Endodermal cell (in vitro differentiated cells): ENCODE data around the gene LMOD2. TPM values are rescaled to one million over a fixed set of nuclear protein-coding genes. Genes with fewer than 3 reads are reported as not detected.

ENCODE experiments used
- DNase-seq: peaks from one replicate; pipeline ENCODE4 v3.0.0-alpha.2; 2017
- H3K27ac ChIP-seq: 2 replicates; pipeline ENCODE4 v1.5.1; 2013; ENCODE audit warnings: mild to moderate bottlenecking, low read depth, low read length, moderate library complexity
- H3K27me3 ChIP-seq: 2 replicates; pipeline ENCODE4 v1.6.1; 2013; ENCODE audit warnings: mild to moderate bottlenecking, low read length, moderate library complexity; ENCODE audit not compliant: insufficient read depth, control insufficient read depth, poor library complexity, severe bottlenecking
- H3K36me3 ChIP-seq: 2 replicates; pipeline ENCODE4 v1.7.0; 2013; ENCODE audit warnings: mild to moderate bottlenecking, low read length, moderate library complexity; ENCODE audit not compliant: control insufficient read depth, insufficient read depth
- H3K4me1 ChIP-seq: one replicate; pipeline ENCODE4 v1.7.0; 2013; ENCODE audit warnings: low read length; ENCODE audit not compliant: control insufficient read depth, insufficient read depth
- H3K4me3 ChIP-seq: 2 replicates; pipeline ENCODE4 v1.5.1; 2013; ENCODE audit warnings: mild to moderate bottlenecking, low read length, moderate library complexity
- H3K9ac ChIP-seq: 2 replicates; pipeline ENCODE4 v1.6.1; 2013; ENCODE audit warnings: mild to moderate bottlenecking, low read length, moderate library complexity; ENCODE audit not compliant: poor library complexity, severe bottlenecking; ENCODE audit errors: extremely low read depth
- H3K9me3 ChIP-seq: 2 replicates; pipeline ENCODE4 v1.6.1; 2013; ENCODE audit warnings: mild to moderate bottlenecking, low read length, moderate library complexity; ENCODE audit not compliant: control insufficient read depth
- H3K27ac Mint-ChIP-seq: 2 replicates; pipeline ENCODE4 v1.8.0; 2020; ENCODE audit warnings: mixed read lengths
- H3K27me3 Mint-ChIP-seq: 2 replicates; pipeline ENCODE4 v1.8.0; 2021; ENCODE audit warnings: mild to moderate bottlenecking, mixed read lengths; ENCODE audit not compliant: insufficient read depth
- H3K36me3 Mint-ChIP-seq: 2 replicates; pipeline ENCODE4 v1.8.0; 2020; ENCODE audit warnings: low read depth, mixed read lengths
- H3K4me1 Mint-ChIP-seq: 2 replicates; pipeline ENCODE4 v1.8.0; 2020; ENCODE audit warnings: mixed read lengths
- H3K4me3 Mint-ChIP-seq: 2 replicates; pipeline ENCODE4 v1.8.0; 2020; ENCODE audit warnings: mild to moderate bottlenecking, moderate library complexity, mixed read lengths
- H3K9me3 Mint-ChIP-seq: 2 replicates; pipeline ENCODE4 v1.8.0; 2020; ENCODE audit warnings: mild to moderate bottlenecking, mixed read lengths
- CTCF ChIP-seq: fragments of 200-600 bp; sonication (generic); conservative IDR thresholded peaks from 2 replicates; pipeline ENCODE4 v1.5.0; 2021; ENCODE audit warnings: antibody characterized with exemption, mild to moderate bottlenecking
- WGBS, 2 experiments: methylation state at CpG; one replicate each; pipeline versions ENCODE4 v1.1.5 to v1.1.7; 2013; ENCODE audit warnings: missing lambda C conversion rate in 2 of 2, mixed read lengths in 1 of 2; ENCODE audit not compliant: insufficient coverage in 1 of 2, insufficient read length in 1 of 2; 5-methylcytosine and 5-hydroxymethylcytosine counted together
- total RNA-seq, 2 donors: library from RNA; stranded (reverse); fragmentation: NEBNext Ultra II Directional in 1 of 2; extraction: Animal tissue kit (Norgen Biotek cat#: 25700) in 1 of 2; gene quantifications; 2 replicates in 1 of 2; 3 replicates in 1 of 2; pipeline ENCODE4 v1.2.1, GENCODE V29; 2021

Gene LMOD2
- total RNA-seq, 2 donors from 2014 or later = not detected

- Histone ChIP-seq H3K27me3 (no peaks in the 10 kb centered on the region), H3K27ac (no peak overlapping the region), H3K9me3 (no peaks in the 10 kb centered on the region), H3K4me1 (peaks cover 5% of the 10 kb centered on the region), H3K36me3 (no peaks in the 10 kb centered on the region), H3K9ac (no peak overlapping the region), H3K4me3 (no peak overlapping the region)
- no peak for DNase-seq
- Mint-ChIP-seq H3K27me3 (no peaks in the 10 kb centered on the region), H3K4me3 (no peak overlapping the region), H3K36me3 (no peaks in the 10 kb centered on the region), H3K27ac (no peak overlapping the region), H3K4me1 (peaks cover 46% of the 10 kb centered on the region), H3K9me3 (no peaks in the 10 kb centered on the region)
- TF ChIP-seq CTCF = no peak
Measured at GRCh38 chr7:123640583-123640982, 15.1 kb upstream of the LMOD2 start.

GRCh38 chr7:123641901-123642300 lies 13.8 kb upstream of the LMOD2 start:
- H3K9me3 Mint-ChIP-seq = no peaks in the 10 kb centered on the region
- H3K9ac ChIP-seq = no peak overlapping the region
- H3K9me3 ChIP-seq = no peaks in the 10 kb centered on the region
- no peak for DNase-seq
- no peak overlapping the region for H3K27ac Mint-ChIP-seq
- no peak overlapping the region for H3K27ac ChIP-seq
- no peak for TF ChIP-seq CTCF
- no peak overlapping the region for H3K4me3 ChIP-seq
- H3K27me3 Mint-ChIP-seq = no peaks in the 10 kb centered on the region
- no peaks in the 10 kb centered on the region for H3K36me3 Mint-ChIP-seq
- 84 to 100% methylated on average over 4 to 5 of the region's 5 CpGs for WGBS, 2 experiments
- peaks cover 42% of the 10 kb centered on the region for H3K4me1 Mint-ChIP-seq
- H3K4me1 ChIP-seq = peaks cover 5% of the 10 kb centered on the region
- H3K27me3 ChIP-seq = no peaks in the 10 kb centered on the region
- no peak overlapping the region for H3K4me3 Mint-ChIP-seq
- no peaks in the 10 kb centered on the region for H3K36me3 ChIP-seq

- no peaks in the 10 kb centered on the region for H3K27me3 Mint-ChIP-seq
- Histone ChIP-seq H3K27me3 (no peaks in the 10 kb centered on the region), H3K36me3 (no peaks in the 10 kb centered on the region), H3K9me3 (no peaks in the 10 kb centered on the region), H3K4me1 (peaks cover 7% of the 10 kb centered on the region), H3K4me3 (peak overlapping the region; percentile 3), H3K27ac (peak overlapping the region; percentile 93), H3K9ac (no peak overlapping the region)
- H3K36me3 Mint-ChIP-seq = no peaks in the 10 kb centered on the region
- H3K4me1 Mint-ChIP-seq = peaks cover 31% of the 10 kb centered on the region
- no peak for TF ChIP-seq CTCF
- 33 to 36% methylated on average over 1 to 6 of the region's 6 CpGs for WGBS, 2 experiments
- peak overlapping the region; percentile 2 for H3K4me3 Mint-ChIP-seq
- DNase-seq = peak; percentile 81
- no peaks in the 10 kb centered on the region for H3K9me3 Mint-ChIP-seq
- peak overlapping the region; percentile 1 for H3K27ac Mint-ChIP-seq
Measured at GRCh38 chr7:123643495-123644441, 11.9 kb upstream of the LMOD2 start.
